ENCODE data around the gene H6PD.

The H6PD gene

GRCh38 chr1:9302745-9303524, 68.4 kb downstream of the H6PD start:
- DNase-seq = no peak

DNA sequence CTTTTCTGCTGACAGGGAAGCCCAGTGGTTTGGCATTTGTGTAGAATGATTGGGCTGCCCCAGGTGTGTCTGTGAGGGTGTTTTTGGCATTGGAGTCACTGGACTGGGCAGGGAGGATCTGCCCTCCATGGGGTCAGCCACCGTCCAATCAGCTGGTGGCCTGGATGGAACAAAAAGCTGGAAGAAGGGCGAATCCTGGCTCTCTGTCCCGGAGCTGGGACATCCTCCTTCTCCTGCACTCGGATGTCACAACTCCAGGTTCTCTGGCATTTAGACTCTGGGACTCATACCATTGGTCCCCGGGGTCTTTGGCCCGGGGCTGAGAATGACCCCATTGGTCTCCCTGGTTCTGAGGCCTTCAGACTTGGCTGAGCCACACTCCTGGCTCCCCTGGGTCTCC, 69.3 kb downstream of the H6PD start:
- no peak for DNase-seq

DNA sequence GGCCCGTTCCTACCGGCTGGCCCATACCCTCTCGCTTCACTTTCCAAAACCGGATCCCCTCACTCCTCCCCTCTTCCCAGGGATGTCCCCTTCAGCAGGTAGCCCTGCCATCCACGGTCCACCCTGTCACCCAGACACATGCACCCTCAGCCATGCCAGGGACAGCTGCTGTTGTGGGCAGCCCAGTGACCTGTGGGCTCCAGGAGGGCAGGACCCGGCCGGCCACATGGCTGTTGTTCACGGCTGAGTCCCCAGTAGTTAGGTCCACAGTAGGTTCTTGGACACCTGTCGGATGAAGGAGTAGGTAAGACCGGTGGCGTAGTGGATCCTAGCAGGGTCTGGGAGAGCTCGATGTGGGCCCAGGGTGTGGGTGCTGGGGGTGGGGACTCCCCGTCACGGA, 70.6 kb downstream of the H6PD start:
- DNase-seq = no peak

DNA sequence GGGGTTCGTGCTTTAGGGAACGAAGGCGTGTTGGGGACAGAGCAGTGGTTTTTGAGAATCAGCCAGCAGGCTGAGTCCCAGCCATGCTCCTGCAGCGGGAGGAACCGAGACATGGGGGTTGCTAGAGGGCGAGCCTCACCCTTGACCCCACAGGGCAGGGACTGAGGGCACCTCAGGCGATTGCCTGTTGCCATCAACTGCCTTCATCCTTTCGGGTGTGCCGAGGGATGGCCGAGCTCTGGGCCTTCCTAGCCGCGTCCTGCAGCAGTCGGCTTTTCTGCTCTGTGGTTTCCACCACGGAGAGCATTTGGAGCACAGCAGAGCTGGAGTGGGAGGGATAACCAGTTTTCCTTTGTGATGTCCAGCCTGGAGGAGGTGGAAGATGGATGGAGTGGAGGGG, 71.4 kb downstream of the H6PD start:
- DNase-seq = no peak

DNA sequence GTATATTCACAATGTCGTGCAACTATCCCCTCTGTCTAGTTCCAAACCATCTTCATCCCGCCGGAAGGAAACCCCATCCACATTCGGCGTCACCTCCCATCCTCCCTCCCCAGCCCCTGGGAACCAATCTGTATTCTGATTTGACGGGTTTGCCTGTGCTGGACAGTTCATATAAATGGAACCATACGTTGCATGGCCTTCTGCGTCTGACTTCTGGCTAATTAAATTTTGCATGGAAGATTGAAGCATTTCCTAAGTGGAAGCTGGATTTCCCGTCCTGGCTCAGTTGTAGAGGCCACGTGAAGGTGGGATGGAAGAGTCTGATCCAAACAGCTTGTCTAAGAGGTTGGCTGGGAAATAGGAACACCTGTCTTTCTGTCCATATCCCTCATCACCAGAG, 72.7 kb downstream of the H6PD start:
- no peak for DNase-seq

DNA sequence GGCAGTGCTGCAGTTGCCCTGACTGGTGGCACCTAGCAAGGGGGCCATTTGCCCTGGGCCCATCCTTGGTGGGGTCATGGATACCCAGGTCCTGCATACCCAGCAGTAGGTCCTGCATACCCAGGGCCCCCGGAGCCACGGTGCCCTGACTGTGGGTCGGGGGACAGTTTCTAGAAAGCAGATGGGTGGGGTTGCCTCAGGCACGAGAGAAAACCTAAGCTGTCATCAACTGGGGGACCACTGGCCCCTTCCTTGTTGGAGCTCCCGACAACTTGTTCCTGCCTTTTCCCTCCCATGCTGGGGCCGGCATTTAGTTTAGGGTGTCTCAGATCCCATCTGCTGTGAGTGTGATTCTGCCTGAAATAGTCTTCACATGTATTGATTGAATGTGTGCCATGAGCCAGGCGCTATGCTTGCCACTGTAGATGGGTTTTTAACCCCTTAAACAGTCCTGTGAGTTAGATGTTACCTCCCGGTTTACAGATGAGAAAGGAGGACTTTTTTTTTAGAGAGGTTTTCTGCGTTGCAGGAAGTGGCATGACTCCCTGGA, 73.7 kb downstream of the H6PD start:
- no peak for DNase-seq

- no peak for DNase-seq
Measured at GRCh38 chr1:9309080-9309479, 74.5 kb downstream of the H6PD start.

DNA sequence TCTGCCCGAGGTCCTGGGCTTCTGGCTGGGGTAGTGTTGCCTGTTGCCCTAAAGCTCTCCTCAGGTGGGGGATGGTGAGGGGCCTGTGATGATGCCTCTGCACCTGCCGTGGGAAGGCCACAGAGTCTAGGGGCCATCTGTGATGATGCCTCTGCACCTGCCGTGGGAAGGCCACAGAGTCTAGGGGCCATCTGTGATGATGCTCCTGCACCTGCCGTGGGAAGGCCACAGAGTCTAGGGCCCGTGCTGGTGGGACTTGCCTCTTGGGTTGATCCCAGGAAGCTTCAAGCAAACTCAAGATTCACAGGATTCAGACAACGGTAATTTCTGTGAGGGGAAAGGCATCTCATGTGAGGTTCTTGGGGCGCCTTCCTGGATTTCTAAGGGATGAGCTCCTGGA, 75.4 kb downstream of the H6PD start:
- no peak for DNase-seq

GRCh38 chr1:9311029-9311428, 76.5 kb downstream of the H6PD start:
- no peak for DNase-seq

- no peak for DNase-seq
Measured at GRCh38 chr1:9311479-9311878, 76.9 kb downstream of the H6PD start.

DNA sequence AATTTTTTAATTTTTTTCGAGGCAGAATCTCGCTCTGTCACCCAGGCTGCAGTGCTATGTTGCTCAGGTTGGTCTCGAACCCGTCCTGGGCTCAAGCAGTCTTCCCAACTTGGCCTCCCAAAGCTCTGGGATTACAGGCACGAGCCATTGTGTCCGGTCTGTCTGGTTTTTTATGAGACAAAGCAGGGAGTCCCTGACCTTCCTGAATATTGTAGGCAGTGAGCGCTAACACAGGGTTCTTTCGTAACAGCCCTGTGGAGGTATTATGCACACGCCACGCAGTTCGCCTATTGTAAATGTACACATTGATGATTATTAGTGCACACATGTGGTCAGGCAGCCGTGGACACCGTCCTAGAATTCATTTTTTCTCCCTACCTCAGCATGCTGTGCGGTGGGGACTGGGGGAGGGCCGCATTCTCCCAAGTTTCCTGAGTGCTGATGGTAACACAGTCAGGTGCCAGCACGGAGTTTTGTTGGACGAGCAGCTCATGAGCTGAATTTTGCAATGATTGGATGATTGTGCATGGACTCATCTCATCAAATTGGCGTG, 77.7 kb downstream of the H6PD start:
- no peak for DNase-seq

GRCh38 chr1:9313576-9313975, 79.0 kb downstream of the H6PD start:
- DNase-seq = no peak

DNA sequence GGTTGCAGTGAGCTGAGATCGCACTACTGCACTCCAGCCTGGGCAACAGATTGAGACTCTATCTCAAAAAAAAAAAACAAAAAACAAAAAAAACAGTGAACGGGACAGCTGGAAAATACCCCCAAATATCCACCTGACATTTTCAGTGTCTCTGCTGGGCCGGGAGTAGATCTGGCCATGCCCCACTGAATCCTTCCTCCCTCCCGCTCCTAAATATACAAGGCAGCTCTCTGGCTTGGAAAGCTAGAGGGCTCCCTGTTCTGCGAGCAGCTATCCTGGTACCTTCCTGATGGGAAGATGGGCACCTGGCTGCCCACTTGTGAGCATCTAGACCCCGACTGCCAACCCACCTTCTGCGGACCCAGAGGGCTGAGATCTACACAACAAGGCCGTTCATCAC, 79.5 kb downstream of the H6PD start:
- DNase-seq = no peak

DNA sequence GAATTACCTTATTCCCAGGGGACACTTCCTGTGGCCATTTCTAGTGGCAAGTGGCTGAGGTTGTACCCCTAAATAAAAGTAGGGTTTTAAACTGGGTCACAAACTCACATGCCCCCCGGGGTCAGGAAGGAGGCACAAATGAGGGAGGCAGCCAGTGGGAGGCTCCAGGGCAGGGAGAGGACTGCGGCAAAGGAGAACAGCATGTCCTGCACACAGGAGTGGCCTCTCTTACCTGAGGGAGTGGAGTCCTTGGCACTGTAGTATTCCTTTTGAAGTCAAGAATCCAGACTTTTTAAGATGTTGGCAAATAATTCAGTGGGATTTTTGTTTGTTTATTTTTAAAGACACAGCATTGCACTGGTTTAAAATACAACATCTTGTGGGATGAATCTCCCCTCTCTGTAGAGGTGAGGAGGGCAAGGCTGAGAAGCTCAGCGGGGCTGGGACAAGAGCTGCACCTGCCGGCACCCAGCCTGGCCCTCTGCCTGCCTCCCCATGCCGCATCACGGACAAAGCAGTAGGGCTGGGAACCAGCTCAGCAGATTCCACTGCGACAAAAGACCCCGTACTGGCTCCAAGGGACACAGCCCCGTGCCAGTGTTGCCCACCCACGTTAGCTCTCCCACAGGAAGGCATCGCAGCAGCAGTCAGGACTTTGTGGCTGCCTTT, 80.3 kb downstream of the H6PD start:
- DNase-seq = no peak

DNA sequence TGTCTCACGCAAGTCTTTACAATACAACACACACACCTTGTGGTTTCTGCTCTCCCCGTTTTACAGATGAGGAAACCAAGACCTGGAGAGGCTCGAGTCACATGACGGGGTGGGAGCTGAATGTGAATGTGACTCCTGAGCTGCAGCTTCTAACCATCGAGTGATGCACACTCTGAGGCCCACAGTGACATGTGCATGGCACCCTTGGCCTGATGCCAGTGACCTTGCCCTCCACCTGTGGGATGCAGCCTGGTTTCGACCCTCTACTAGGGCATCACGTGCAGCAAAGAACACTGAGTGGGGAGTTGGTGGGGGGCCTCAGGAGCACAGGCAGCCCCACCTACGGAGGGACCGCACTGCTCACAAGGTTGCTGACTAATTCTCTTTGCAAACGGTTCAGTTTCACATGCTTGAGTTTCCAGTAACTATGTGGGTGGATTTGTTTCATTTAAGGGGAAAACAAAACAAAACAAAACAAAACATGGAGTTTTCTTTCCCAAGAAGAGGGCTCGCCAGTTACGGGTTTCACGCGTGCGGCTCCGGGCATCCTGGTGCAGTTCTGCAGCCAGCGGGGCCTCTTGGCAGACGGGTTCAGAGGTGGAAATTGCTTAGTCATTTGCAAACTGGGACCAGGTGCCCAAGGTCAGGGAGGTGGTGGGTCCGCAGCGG, 81.0 kb downstream of the H6PD start:
- DNase-seq = no peak

GRCh38 chr1:9316080-9316444, 81.5 kb downstream of the H6PD start:
- DNase-seq = no peak

DNA sequence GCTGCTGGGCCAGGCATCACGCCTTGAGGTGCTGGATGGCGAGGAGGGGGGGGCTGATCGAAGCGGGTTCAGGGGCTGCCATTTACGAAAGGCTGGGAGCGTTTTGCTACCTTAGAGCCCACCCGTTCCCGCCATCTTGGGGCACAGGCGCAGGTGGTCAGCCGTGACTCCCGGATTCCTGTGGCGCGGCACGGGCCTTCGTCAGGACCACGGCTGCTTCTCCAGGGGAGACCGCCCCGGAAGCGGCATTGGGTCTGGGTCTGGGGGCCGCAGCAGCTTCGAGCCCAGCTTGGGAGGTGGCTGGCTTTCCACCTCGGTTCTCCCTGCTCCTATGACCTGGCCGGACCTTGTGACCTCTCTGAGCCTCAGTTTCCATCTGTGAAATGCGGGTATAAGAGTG, 81.9 kb downstream of the H6PD start:
- no peak for DNase-seq

GRCh38 chr1:9317072-9317471, 82.5 kb downstream of the H6PD start:
- DNase-seq = no peak

DNA sequence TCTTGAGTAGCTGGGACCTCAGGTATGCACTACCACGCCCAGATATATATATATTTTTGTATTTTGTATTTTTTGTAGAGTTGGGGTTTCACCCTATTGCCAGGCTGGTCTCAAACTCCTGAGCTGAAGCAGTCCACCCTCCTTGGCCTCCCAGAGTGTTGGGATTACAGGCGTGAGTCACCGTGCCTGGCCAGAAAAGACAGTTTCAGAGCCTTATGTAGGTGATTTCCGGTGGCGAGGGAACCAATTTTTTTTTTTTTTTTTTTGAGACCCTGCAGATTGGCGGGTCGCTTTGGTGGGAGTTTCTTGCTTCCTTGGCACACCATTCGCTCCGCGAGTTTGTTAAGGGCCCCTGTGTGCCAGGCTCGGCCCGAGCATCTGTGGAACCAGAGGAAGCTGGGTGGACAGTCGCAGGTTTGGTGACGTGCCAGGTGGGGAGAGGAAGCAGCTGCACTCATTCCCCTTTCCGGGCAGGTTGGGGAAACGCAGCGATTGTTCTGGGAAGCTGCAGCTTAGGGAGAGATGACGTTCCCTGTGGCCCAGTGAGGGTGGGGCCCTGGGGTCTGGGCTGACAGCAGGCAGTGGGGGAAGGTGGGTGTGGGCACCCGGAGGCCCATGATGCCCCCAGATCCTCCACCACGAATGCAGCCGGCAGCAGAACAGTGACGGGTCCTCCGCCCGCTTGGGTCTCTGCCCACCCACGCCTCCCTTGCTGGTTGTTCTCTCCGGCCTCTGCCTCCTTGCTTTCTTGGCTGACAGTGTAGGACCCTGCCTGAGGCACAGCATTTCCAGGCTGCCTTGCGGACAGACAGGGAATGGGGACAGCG, 83.2 kb downstream of the H6PD start:
- no peak for DNase-seq

DNA sequence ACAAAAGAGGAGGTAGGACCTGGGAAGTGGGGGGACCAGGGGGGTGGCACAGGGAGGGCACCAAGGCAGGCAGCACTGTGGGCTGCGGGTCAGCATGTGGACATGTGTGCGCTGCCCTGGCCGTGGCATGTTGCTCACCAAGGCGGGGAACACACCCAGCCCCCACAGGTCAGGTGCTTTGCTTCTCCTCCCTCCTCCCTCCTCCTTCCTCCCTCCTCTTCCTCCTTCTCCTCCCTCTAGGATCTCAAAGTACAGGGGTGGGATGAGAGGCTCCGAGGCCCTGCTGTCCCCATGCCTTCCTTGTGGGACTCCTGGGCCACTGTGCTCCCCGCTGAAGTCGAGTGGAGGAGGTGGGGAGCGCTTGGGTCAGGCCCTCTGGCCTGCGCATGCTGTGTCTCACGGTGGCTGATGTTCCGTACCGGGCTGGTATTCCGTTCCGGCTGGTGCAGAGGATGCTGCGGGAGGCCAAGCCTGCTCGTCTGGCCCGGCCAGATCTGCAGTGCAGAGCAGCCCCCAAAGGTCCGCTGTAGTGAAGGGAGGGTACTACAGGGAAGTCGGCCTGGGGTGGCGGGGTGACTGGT, 84.7 kb downstream of the H6PD start:
- no peak for DNase-seq

DNA sequence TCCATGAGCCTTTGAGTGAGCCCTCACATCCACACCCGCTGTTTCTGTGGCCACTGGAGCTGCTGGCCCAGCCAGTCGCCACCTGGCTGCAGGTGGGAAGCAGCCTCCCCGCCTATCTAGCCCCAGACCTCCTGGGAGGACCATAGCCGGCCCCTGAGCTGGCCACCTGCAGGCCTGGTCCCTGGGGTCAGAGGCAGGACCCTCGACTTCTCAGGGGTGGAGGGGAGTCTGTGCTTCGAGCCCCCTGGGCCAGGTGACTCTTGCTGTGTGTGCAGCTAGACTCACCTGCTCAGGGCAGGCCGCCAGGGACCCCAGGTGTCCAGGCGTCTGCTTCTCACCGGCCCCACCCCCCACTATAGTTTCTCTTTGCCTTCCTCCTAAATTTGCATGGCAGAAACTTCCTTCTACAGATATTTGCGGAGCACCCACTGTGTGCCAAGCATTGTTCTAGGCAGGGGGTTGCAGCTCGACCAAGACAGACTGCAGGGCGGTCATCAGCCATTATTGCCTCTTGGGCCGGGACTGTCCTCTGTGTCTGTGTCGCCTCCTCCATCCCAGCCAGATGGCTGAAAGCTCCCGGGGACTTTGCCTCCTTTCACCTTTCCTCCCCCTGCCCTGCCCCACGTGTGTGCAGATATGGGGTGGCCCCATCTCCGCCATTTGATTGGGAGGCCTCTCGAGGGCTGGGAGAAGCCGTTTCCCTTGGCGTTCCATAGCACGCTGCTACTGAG, 85.4 kb downstream of the H6PD start:
- no peak for DNase-seq
